WTC11 (cell line): ENCODE measurements around the gene UBR4. TPM values are rescaled to one million over a fixed set of nuclear protein-coding genes. Genes with fewer than 3 reads are reported as not detected.

ENCODE experiments used
- ATAC-seq: fragments of 200-7000 bp; cut with Tn5 transposase; 2 replicates; pipeline ENCODE4 v1.10.0; 2021; ENCODE audit warnings: mild to moderate bottlenecking, moderate library complexity
- CTCF ChIA-PET: fragments of 300-600 bp; sonication (Branson Sonifier 250); formaldehyde crosslinking; loops from one replicate; lab custom pipeline; 2021; ENCODE audit warnings: antibody characterized with exemption; lab: Charles Lee
- POLR2A ChIA-PET: fragments of 350-600 bp; sonication (Branson Sonifier 250); formaldehyde crosslinking; loops from one replicate; lab custom pipeline; 2021; ENCODE audit warnings: antibody characterized with exemption; lab: Charles Lee
- DNase-seq: peaks from one replicate; pipeline ENCODE4 v3.0.0; 2021; ENCODE audit warnings: low spot score
- H3K27ac Mint-ChIP-seq: 2 replicates; pipeline ENCODE4 v1.8.0; 2021; ENCODE audit warnings: mixed read lengths
- H3K27me3 Mint-ChIP-seq: 2 replicates; pipeline ENCODE4 v1.8.0; 2021; ENCODE audit warnings: low read depth, mild to moderate bottlenecking, moderate library complexity, mixed read lengths
- H3K36me3 Mint-ChIP-seq: 2 replicates; pipeline ENCODE4 v1.8.0; 2021; ENCODE audit warnings: mixed read lengths
- H3K4me1 Mint-ChIP-seq: 2 replicates; pipeline ENCODE4 v1.8.0; 2022; ENCODE audit warnings: mixed read lengths
- H3K4me3 Mint-ChIP-seq: 2 replicates; pipeline ENCODE4 v1.8.0; 2021; ENCODE audit warnings: mild to moderate bottlenecking, moderate library complexity, mixed read lengths
- H3K9me3 Mint-ChIP-seq: 2 replicates; pipeline ENCODE4 v1.8.0; 2021; ENCODE audit warnings: mixed read lengths
- CBFB ChIP-seq: sonication (generic); formaldehyde crosslinking; IDR thresholded peaks from 2 replicates; pipeline ENCODE4 v1.8.1; 2022; ENCODE audit warnings: mild to moderate bottlenecking, low read depth, missing genetic modification reagents
- EMX1 ChIP-seq: fragments of 250-450 bp; sonication (Bioruptor Pico); IDR thresholded peaks from 2 replicates; pipeline ENCODE4 v1.8.0; 2021; ENCODE audit warnings: mild to moderate bottlenecking
- ETV6 ChIP-seq: sonication (generic); formaldehyde crosslinking; IDR thresholded peaks from 2 replicates; pipeline ENCODE4 v1.8.1; 2022; ENCODE audit warnings: mild to moderate bottlenecking, missing genetic modification reagents
- FOXJ3 ChIP-seq: sonication (generic); formaldehyde crosslinking; IDR thresholded peaks from 2 replicates; pipeline ENCODE4 v1.9.0; 2021; ENCODE audit warnings: missing genetic modification reagents, mild to moderate bottlenecking, borderline replicate concordance
- FOXP1 ChIP-seq: sonication (generic); formaldehyde crosslinking; IDR thresholded peaks from 2 replicates; pipeline ENCODE4 v1.8.0; 2022; ENCODE audit warnings: missing genetic modification reagents, mild to moderate bottlenecking, moderate library complexity, borderline replicate concordance
- IRF2 ChIP-seq: sonication (generic); formaldehyde crosslinking; IDR thresholded peaks from 2 replicates; pipeline ENCODE4 v1.8.0; 2022; ENCODE audit warnings: low read depth, missing genetic modification reagents, borderline replicate concordance
- KAT7 ChIP-seq: sonication (generic); formaldehyde crosslinking; IDR thresholded peaks from 2 replicates; pipeline ENCODE4 v1.8.1; 2023; ENCODE audit warnings: missing genetic modification reagents, mild to moderate bottlenecking, borderline replicate concordance
- NFATC4 ChIP-seq: fragments of 250-450 bp; sonication (Bioruptor Pico); IDR thresholded peaks from 2 replicates; pipeline ENCODE4 v1.9.0; 2021; ENCODE audit warnings: mild to moderate bottlenecking
- NR1H2 ChIP-seq: sonication (generic); formaldehyde crosslinking; IDR thresholded peaks from 2 replicates; pipeline ENCODE4 v1.9.0; 2021; ENCODE audit warnings: mild to moderate bottlenecking, moderate library complexity, missing genetic modification reagents
- NR2C2 ChIP-seq: sonication (generic); formaldehyde crosslinking; IDR thresholded peaks from 2 replicates; pipeline ENCODE4 v1.8.0; 2022; ENCODE audit warnings: mild to moderate bottlenecking, missing genetic modification reagents
- NR3C1 ChIP-seq: sonication (generic); formaldehyde crosslinking; conservative IDR thresholded peaks from 2 replicates; pipeline ENCODE4 v1.8.1; 2023; ENCODE audit warnings: low read depth, mild to moderate bottlenecking, missing genetic modification reagents
- RORB ChIP-seq: fragments of 250-450 bp; sonication (Bioruptor Pico); IDR thresholded peaks from 2 replicates; pipeline ENCODE4 v1.9.0; 2021; ENCODE audit warnings: mild to moderate bottlenecking
- SMAD3 ChIP-seq: sonication (generic); formaldehyde crosslinking; IDR thresholded peaks from 2 replicates; pipeline ENCODE4 v1.8.0; 2022; ENCODE audit warnings: missing genetic modification reagents, mild to moderate bottlenecking, borderline replicate concordance
- SP1 ChIP-seq: sonication (generic); formaldehyde crosslinking; conservative IDR thresholded peaks from 2 replicates; pipeline ENCODE4 v1.8.1; 2022; ENCODE audit warnings: missing genetic modification reagents
- TEAD1 ChIP-seq: sonication (generic); formaldehyde crosslinking; IDR thresholded peaks from 2 replicates; pipeline ENCODE4 v1.8.0; 2022; ENCODE audit warnings: mild to moderate bottlenecking, missing genetic modification reagents
- ZNF121 ChIP-seq: sonication (generic); formaldehyde crosslinking; IDR thresholded peaks from 2 replicates; pipeline ENCODE4 v1.8.0; 2023; ENCODE audit warnings: missing genetic modification reagents
- ZNF138 ChIP-seq: sonication (generic); formaldehyde crosslinking; conservative IDR thresholded peaks from 2 replicates; pipeline ENCODE4 v1.8.1; 2022; ENCODE audit warnings: mild to moderate bottlenecking, moderate library complexity, missing genetic modification reagents
- ZNF219 ChIP-seq: sonication (generic); formaldehyde crosslinking; IDR thresholded peaks from 2 replicates; pipeline ENCODE4 v1.8.0; 2023; ENCODE audit warnings: missing genetic modification reagents, mild to moderate bottlenecking, borderline replicate concordance
- ZNF396 ChIP-seq: fragments of 250-450 bp; sonication (Bioruptor Pico); IDR thresholded peaks from 2 replicates; pipeline ENCODE4 v1.8.0; 2021; ENCODE audit warnings: mild to moderate bottlenecking, moderate library complexity, borderline replicate concordance
- total RNA-seq: library from RNA; stranded (reverse); gene quantifications from 3 replicates; pipeline ENCODE4 v1.2.3, GENCODE V29; 2021
- TF ChIP-seq, protein P1 (sequence below): sonication (generic); formaldehyde crosslinking; IDR thresholded peaks from 2 replicates; pipeline ENCODE4 v1.8.1; 2023; ENCODE audit warnings: mild to moderate bottlenecking, missing genetic modification reagents, moderate library complexity
- TF ChIP-seq, protein P2 (sequence below): sonication (generic); formaldehyde crosslinking; IDR thresholded peaks from 2 replicates; pipeline ENCODE4 v1.8.0; 2022; ENCODE audit warnings: mild to moderate bottlenecking, missing genetic modification reagents
- TF ChIP-seq, protein P3 (sequence below): fragments of 250-450 bp; sonication (Bioruptor Pico); conservative IDR thresholded peaks from 2 replicates; pipeline ENCODE4 v1.9.0; 2021; ENCODE audit warnings: mild to moderate bottlenecking
- TF ChIP-seq, protein P4 (sequence below): sonication (generic); formaldehyde crosslinking; IDR thresholded peaks from 2 replicates; pipeline ENCODE4 v1.8.1; 2022; ENCODE audit warnings: mild to moderate bottlenecking, missing genetic modification reagents, moderate library complexity, borderline replicate concordance
- TF ChIP-seq, protein P5 (sequence below): fragments of 250-450 bp; sonication (Bioruptor Pico); IDR thresholded peaks from 2 replicates; pipeline ENCODE4 v2.1.2; 2022; ENCODE audit warnings: mild to moderate bottlenecking, moderate library complexity

Gene UBR4
- total RNA-seq, 1 experiment from 2014 or later, result 179 TPM

DNA sequence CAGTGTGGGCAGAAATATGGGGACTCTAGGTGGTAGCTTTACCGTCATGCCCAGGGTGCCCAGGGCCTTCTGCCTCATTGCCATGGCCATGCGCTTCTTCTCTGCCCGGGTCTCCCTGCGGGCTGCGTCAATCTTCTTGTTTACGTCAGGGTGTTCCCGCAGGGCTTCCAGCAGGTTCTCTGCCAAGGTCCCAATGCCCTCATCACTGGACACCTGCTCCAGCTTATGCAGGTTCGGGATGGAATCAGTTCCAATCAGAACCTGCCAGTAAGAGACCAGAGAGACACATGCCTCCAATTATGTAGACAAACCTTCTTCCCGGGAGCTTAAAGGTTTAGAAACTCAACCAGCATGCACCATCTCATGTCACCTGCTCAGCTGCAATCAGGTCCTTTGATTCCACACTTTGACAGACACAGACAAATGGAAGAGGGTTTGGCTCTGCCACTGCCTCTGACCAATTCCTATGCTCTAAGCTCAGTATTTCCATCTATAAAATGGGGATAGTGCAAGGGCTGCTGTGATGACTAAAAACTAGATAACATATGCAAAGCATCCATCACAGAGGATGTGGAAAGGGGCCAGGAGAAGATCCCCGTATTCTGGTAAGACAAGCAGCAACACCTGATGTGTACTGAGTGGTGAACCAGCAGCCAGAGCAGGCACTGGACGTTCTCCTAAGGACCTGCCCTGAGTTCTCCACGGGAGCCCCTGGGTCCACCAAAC, 121.2 kb downstream of the UBR4 start:
- no peaks in the 10 kb centered on the region for H3K9me3 Mint-ChIP-seq
- H3K4me1 Mint-ChIP-seq, result no peaks in the 10 kb centered on the region
- no peaks in the 10 kb centered on the region for H3K27me3 Mint-ChIP-seq
- ATAC-seq, result no peak
- POLR2A ChIA-PET, result no interaction called here
- no peak for TF ChIP-seq TEAD1 (CRISPR knock-in tag)
- TF ChIP-seq, protein P1, sequence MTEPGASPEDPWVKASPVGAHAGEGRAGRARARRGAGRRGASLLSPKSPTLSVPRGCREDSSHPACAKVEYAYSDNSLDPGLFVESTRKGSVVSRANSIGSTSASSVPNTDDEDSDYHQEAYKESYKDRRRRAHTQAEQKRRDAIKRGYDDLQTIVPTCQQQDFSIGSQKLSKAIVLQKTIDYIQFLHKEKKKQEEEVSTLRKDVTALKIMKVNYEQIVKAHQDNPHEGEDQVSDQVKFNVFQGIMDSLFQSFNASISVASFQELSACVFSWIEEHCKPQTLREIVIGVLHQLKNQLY, result no peak
- TF ChIP-seq, protein P2, sequence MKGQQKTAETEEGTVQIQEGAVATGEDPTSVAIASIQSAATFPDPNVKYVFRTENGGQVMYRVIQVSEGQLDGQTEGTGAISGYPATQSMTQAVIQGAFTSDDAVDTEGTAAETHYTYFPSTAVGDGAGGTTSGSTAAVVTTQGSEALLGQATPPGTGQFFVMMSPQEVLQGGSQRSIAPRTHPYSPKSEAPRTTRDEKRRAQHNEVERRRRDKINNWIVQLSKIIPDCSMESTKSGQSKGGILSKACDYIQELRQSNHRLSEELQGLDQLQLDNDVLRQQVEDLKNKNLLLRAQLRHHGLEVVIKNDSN (CRISPR knock-in tag), result no peak
- no peak for TF ChIP-seq CBFB
- no peak for TF ChIP-seq ZNF121 (CRISPR knock-in tag)
- TF ChIP-seq NFATC4, result no peak
- no peak for TF ChIP-seq SMAD3 (CRISPR knock-in tag)
- no peak for TF ChIP-seq KAT7
- TF ChIP-seq, protein P3, sequence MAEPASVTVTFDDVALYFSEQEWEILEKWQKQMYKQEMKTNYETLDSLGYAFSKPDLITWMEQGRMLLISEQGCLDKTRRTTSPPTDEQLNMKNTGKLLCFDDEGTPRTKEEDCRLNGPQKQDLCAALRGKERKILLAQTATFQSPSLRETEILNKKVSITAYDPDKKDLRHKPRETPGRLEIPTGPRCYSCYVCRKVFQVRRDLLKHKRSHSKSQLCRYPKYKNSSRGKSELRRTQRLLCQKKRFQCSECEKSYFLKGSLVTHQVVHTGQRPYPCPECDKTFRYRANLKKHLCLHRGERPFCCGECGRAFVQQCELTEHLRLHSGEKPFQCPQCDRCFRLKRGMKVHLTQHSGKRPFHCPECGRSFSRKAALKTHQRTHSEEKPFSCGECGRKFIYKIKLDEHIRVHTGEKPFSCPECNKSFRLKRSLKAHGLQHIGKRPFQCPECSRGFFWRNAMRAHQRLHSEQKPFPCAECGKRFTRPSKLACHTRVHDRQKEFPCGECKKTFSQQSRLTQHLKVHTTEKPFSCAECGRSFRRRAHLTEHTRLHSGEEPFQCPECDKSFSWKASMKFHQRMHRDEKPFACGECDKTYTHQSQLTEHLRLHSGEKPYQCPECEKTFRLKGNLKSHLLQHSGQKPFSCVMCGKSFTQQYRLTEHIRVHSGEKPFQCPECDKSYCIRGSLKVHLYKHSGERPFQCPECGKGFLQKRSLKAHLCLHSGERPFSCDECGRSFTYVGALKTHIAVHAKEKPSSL (CRISPR knock-in tag), result no peak
- no peak for TF ChIP-seq IRF2 (CRISPR knock-in tag)
- no peak for TF ChIP-seq EMX1 (CRISPR knock-in tag)
- TF ChIP-seq ZNF138 (CRISPR knock-in tag), result no peak
- TF ChIP-seq, protein P4, sequence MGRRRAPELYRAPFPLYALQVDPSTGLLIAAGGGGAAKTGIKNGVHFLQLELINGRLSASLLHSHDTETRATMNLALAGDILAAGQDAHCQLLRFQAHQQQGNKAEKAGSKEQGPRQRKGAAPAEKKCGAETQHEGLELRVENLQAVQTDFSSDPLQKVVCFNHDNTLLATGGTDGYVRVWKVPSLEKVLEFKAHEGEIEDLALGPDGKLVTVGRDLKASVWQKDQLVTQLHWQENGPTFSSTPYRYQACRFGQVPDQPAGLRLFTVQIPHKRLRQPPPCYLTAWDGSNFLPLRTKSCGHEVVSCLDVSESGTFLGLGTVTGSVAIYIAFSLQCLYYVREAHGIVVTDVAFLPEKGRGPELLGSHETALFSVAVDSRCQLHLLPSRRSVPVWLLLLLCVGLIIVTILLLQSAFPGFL, result no peak
- TF ChIP-seq, all 79 proteins: peak for 0
- Mint-ChIP-seq H3K4me3 (no peak overlapping the region), H3K27ac (no peak overlapping the region), H3K36me3 (peaks cover 90% of the 10 kb centered on the region)
- DNase-seq, result no peak
- CTCF ChIA-PET, result interaction anchor here (1.5 kb wide), 2 partner anchors 176 to 182 kb away, joined by 4 to 8 read pairs; no protein-coding TSS in a partner anchor

DNA sequence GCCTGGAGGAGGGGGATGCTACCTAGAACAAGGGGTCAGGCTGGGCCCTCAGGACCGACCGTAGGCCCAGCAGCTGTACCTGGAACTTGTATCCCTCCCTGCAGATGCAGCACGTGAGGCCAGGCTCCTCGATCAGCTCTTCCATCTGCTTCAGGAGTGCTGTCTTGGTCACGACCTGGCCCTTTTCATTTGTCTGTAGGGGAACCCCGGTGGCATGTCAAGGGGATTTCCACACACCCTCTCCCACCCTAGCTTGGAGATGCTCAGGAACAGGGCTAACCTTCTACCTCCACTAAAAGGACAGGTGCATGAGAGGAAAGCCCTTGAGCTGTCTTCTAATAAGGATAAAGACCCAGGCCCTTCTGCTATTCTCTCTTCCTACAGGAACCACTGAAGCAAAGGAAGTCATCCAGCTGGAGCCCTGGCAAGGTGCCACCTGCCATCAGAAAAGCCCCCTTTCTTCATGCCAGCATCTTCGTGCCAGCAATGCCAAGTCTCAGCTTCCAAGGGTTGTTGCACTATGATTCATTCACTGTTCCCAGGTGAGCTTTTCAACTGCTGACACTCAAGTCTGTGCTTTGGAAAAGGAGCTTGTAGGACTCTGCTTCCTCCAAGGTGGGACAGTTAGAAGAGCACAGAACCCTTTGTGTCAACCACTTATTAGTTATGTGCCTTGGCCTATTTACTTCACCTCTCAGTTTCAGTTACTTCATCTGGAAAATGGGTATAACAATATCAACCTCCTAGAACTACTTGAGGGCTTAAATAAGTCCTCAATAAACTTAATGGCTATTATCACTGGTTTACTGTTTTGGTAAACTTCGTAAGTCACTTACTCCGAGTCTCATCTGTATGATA, 122.1 kb downstream of the UBR4 start:
- Mint-ChIP-seq H3K27ac (no peak overlapping the region), H3K27me3 (no peaks in the 10 kb centered on the region), H3K9me3 (no peaks in the 10 kb centered on the region), H3K4me1 (no peaks in the 10 kb centered on the region), H3K4me3 (no peak overlapping the region), H3K36me3 (peaks cover 89% of the 10 kb centered on the region)
- ChIA-PET POLR2A (no interaction called here), CTCF (interaction anchor here (0.6 to 1.5 kb wide), 4 partner anchors 8 to 291 kb away, joined by 3 to 8 read pairs (median 4); no protein-coding TSS in a partner anchor)
- DNase-seq (no peak), ATAC-seq (no peak)
- TF ChIP-seq FOXJ3 (CRISPR knock-in tag), result no peak
- no peak for TF ChIP-seq NR1H2 (CRISPR knock-in tag)
- TF ChIP-seq NR3C1 (CRISPR knock-in tag), result no peak
- TF ChIP-seq, protein P5, sequence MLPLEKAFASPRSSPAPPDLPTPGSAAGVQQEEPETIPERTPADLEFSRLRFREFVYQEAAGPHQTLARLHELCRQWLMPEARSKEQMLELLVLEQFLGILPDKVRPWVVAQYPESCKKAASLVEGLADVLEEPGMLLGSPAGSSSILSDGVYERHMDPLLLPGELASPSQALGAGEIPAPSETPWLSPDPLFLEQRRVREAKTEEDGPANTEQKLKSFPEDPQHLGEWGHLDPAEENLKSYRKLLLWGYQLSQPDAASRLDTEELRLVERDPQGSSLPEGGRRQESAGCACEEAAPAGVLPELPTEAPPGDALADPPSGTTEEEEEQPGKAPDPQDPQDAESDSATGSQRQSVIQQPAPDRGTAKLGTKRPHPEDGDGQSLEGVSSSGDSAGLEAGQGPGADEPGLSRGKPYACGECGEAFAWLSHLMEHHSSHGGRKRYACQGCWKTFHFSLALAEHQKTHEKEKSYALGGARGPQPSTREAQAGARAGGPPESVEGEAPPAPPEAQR (CRISPR knock-in tag), result no peak
- TF ChIP-seq FOXP1, result no peak
- TF ChIP-seq NFATC4, result no peak
- no peak for TF ChIP-seq NR2C2
- no peak for TF ChIP-seq RORB
- no peak for TF ChIP-seq ZNF396 (CRISPR knock-in tag)
- TF ChIP-seq, protein P3 (CRISPR knock-in tag), result no peak
- TF ChIP-seq ETV6 (CRISPR knock-in tag), result no peak
- no peak for TF ChIP-seq TEAD1 (CRISPR knock-in tag)
- TF ChIP-seq, protein P4, result no peak
- TF ChIP-seq ZNF219 (CRISPR knock-in tag), result no peak
- no peak for TF ChIP-seq SP1
